ENCODE results near the gene CCS. TPM values are rescaled to one million over a fixed set of nuclear protein-coding genes. Genes with fewer than 3 reads are reported as not detected.

CCS gene
- total RNA-seq, 4 donors from 2014 or later: 27.8 to 50.7 (median 34.8) TPM

GRCh38 chr11:66612458-66612857 is 19.5 kb downstream of the CCS start:
- no peak overlapping the region for H3K4me3 ChIP-seq
- H3K4me1 ChIP-seq: peaks cover 15 to 28% (median 22%) of the 10 kb centered on the region in 4 donors
- no peaks in the 10 kb centered on the region for H3K36me3 ChIP-seq
- no peaks in the 10 kb centered on the region for H3K9me3 ChIP-seq
- H3K27ac ChIP-seq (replicated peaks in 1 of 4): no peak overlapping the region
- no peak for DNase-seq (ENCODE audit: extremely low spot score)
- WGBS: 82% methylated on average over 1 of the region's 1 CpG
- H3K27me3 ChIP-seq: no peaks in the 10 kb centered on the region
- intact Hi-C loops (cut with DNase I): no loop called here
- no peak for TF ChIP-seq POLR2A (IDR thresholded peaks at IDR 0.05; ENCODE audit: low read depth)
- no peak for TF ChIP-seq CTCF (IDR thresholded peaks at IDR 0.05)
- TF ChIP-seq POLR2AphosphoS5 (IDR thresholded peaks at IDR 0.05): no peak
- no peak for TF ChIP-seq EP300 (IDR thresholded peaks at IDR 0.05)

- no peak for DNase-seq (ENCODE audit: extremely low spot score)
- TF ChIP-seq POLR2A (IDR thresholded peaks at IDR 0.05; ENCODE audit: low read depth) (no peak), EP300 (IDR thresholded peaks at IDR 0.05) (no peak), POLR2AphosphoS5 (IDR thresholded peaks at IDR 0.05) (no peak), CTCF (IDR thresholded peaks at IDR 0.05) (no peak)
- intact Hi-C loops (cut with DNase I): no loop called here
- Histone ChIP-seq H3K4me3 (no peak overlapping the region), H3K9me3 (no peaks in the 10 kb centered on the region), H3K4me1 (peaks cover 19 to 32% (median 25%) of the 10 kb centered on the region in 4 donors), H3K27ac (replicated peaks in 1 of 4) (no peak overlapping the region), H3K36me3 (peaks cover 0 to 4% (median 0%) of the 10 kb centered on the region in 4 donors), H3K27me3 (no peaks in the 10 kb centered on the region)
- WGBS: 96% methylated on average over 13 of the region's 13 CpGs
Measured at GRCh38 chr11:66614073-66614472, 21.1 kb downstream of the CCS start.

- Histone ChIP-seq H3K4me1 (peaks cover 38 to 53% (median 49%) of the 10 kb centered on the region in 4 donors), H3K4me3 (peak within 1 kb of the TSS; percentile 71 to 98 (median 80)), H3K36me3 (peaks cover 0 to 4% (median 1%) of the 10 kb centered on the region in 4 donors), H3K9me3 (no peaks in the 10 kb centered on the region), H3K27me3 (no peaks in the 10 kb centered on the region), H3K27ac (replicated peaks in 1 of 4) (peak within 1 kb of the TSS; percentile 92 to 99 (median 99))
- TF ChIP-seq POLR2AphosphoS5 (IDR thresholded peaks at IDR 0.05) (peak; percentile 99 to 100), EP300 (IDR thresholded peaks at IDR 0.05) (no peak), CTCF (IDR thresholded peaks at IDR 0.05) (no peak), POLR2A (IDR thresholded peaks at IDR 0.05; ENCODE audit: low read depth) (peak; percentile 99)
- intact Hi-C loops (cut with DNase I): no loop called here
- DNase-seq (ENCODE audit: extremely low spot score): peak; percentile 100
- 2% methylated on average over 18 of the region's 90 CpGs for whole genome bisulfite sequencing
Measured at GRCh38 chr11:66616379-66617154, 23.6 kb downstream of the CCS start, which contains the start of gene RBM14. Gene RBM14, plus strand, starts transcription at chr11:66616630. Its CDS starts 91 bp downstream, at chr11:66616721.

GRCh38 chr11:66617155-66617834 is 24.3 kb downstream of the CCS start:
- Histone ChIP-seq H3K4me1 (peaks cover 45 to 60% (median 56%) of the 10 kb centered on the region in 4 donors), H3K4me3 (peak overlapping the region; percentile 71 to 98 (median 80)), H3K36me3 (peaks cover 0 to 9% (median 3%) of the 10 kb centered on the region in 4 donors), H3K9me3 (no peaks in the 10 kb centered on the region), H3K27ac (replicated peaks in 1 of 4) (peak overlapping the region; percentile 92 to 99 (median 99)), H3K27me3 (no peaks in the 10 kb centered on the region)
- intact Hi-C loops (cut with DNase I): no loop called here
- under 1% methylated on average over 11 of the region's 38 CpGs for WGBS
- peak; percentile 95 for DNase-seq (ENCODE audit: extremely low spot score)
- TF ChIP-seq EP300 (IDR thresholded peaks at IDR 0.05) (no peak), POLR2AphosphoS5 (IDR thresholded peaks at IDR 0.05) (no peak), CTCF (IDR thresholded peaks at IDR 0.05) (no peak), POLR2A (IDR thresholded peaks at IDR 0.05; ENCODE audit: low read depth) (no peak)

Data from esophagus muscularis mucosa (tissue), 4 donors.